NK-92 (cell line): ENCODE data around the gene MAGI2.
"Not testable (repeated sequence)": the region's sequence is repeated elsewhere in the genome, so short reads cannot be mapped to it uniquely, and the experiment has no call there.

Source experiments
- DNase-seq: peaks from one replicate; lab custom pipeline; 2025; ENCODE audit not compliant: unreplicated experiment; lab: John Stamatoyannopoulos, UW

MAGI2 gene

GRCh38 chr7:78587443-78588044 lies 865.9 kb downstream of the MAGI2 start:
- no peak for DNase-seq

DNA sequence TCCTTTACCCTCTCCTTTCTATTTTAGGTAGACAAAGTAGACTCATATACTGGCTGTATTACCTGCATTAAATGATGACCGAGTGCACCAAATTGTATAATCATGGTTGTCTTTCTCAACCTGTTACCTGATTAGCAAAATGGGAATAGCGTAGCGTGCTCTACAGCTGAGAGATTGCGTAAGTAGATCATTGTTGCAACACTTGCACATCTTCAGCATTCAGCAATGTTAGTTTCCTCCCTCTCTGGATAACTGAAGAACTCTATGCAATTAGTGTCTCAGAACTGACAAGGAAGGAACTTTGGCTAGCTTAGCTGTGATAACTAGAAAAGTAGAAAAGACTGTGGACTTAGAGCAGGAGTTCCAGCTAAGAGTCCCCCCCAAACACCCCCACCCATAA lies 867.5 kb downstream of the MAGI2 start:
- DNase-seq = no peak

GRCh38 chr7:78578686-78579085 lies 874.8 kb downstream of the MAGI2 start:
- DNase-seq = no peak

- not testable (repeated sequence) for DNase-seq
Measured at GRCh38 chr7:78577174-78577952, 876.1 kb downstream of the MAGI2 start.

GRCh38 chr7:78576236-78576635 lies 877.2 kb downstream of the MAGI2 start:
- DNase-seq = no peak

DNA sequence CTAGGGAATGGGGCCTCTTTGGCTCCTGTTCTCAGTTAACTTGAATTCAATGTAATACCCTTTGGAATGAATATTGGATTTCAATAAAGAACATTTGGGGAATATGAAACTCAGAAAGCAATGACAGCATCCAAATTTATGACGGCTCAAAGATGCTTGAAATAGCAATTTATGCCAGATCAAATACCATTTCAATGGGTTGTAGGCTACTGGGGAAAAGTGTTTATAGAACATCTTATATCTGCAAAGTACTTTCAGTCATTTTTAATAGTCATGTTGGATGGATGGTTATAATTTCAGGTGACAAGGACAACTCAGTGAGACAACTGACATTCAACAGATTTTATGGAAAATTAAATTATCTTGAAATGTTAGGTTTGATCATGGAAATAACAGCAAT lies 882.2 kb downstream of the MAGI2 start:
- DNase-seq = no peak

DNA sequence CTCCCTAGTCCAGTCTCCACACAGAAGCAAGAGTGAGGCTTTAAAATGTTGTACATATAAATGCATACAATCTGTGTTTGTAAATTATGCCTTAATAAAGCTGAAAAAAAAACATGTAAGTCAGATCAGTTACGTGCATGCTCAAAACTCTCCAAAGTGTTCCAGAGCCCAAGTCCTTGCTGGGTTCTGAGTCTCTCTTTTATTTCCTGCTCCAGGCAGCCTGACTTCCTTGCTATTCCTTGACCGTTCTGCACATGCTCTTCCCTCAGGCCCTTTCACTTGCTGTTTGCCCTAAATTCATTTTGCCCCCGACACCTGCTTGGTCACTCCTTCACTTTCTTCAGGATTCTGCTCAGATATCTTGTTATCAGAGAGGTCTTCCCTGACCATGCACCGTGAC lies 884.8 kb downstream of the MAGI2 start:
- no peak for DNase-seq

DNA sequence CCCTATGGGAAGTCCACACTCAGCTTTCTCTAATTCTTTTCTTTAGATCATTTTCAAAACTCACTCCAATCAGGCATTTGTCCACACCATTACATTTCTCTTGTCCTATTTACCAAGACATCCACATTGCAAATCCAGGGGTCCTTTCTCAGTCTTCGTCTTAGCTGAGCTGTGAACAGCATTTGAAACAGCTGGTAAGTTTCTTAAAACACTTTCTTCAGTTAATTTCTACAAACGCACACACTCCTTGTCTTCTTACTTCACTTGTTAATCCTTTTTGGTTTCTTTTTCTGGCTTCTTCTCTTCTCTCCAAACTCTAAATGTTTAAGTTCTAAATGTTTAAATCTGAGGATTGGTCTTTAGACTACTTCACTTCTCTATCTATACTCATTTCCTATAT lies 885.6 kb downstream of the MAGI2 start:
- DNase-seq = no peak

DNA sequence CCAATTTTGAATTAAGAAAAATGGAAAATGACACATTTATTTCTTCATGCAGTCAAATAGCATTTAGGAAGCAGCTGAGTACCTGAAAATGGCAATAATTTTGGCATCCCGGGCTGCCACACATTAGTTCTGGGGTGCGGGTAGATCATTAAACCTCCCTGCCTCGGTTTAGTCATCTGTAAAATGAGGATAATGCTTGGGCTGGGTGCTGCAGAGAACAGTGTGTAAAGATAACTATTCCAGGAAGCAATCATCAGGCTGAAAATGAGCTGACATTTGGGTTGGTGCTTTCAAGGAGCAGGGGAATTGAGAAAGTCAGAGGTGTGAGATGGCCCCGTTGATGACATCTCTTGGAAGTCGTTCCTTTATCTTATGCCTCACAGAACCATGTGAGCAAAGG lies 887.7 kb downstream of the MAGI2 start:
- DNase-seq = no peak

- no peak for DNase-seq
Measured at GRCh38 chr7:78563191-78563590, 890.3 kb downstream of the MAGI2 start.

- no peak for DNase-seq
Measured at GRCh38 chr7:78562191-78562590, 891.3 kb downstream of the MAGI2 start.

DNA sequence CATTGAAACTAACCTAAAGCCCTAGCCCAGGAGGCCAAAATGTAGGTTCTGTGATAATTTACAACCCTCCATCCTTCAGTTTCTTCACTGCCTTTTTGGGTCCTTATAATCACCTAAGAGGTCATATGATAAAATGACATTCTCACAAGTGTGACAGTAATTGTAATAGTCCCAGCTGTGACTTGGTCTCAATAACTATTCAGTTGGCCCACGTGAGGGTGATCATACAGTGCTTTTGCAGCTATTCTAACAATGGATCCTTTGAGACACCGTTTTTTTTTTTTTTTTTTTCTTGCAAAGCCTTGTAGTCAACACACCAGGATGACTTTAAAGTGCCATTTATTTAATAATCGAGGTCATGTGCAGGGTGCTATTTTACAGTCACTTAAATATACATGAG lies 894.9 kb downstream of the MAGI2 start:
- no peak for DNase-seq

DNA sequence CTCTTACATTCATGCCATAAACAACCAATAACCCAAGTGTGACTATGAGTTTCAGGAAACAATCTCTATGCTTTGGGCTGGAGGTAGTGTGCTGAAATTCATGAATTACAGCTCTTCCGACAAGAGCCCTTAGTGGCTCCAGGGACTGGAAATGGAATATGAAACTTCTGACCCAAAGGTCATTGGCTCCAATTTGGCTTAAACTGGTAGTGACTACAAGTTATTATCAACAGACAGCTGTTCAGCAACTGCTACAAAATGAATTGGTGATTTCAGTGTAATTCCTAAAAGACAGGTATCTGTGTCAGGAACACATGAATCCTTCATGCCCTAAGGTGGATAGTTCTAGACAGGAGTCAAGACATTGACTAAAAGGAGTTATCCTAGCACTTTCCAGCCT lies 909.5 kb downstream of the MAGI2 start:
- no peak for DNase-seq

GRCh38 chr7:78542981-78543380 lies 910.5 kb downstream of the MAGI2 start:
- no peak for DNase-seq

- DNase-seq = no peak
Measured at GRCh38 chr7:78542541-78542940, 910.9 kb downstream of the MAGI2 start.

GRCh38 chr7:78539825-78540224 lies 913.6 kb downstream of the MAGI2 start:
- DNase-seq = no peak

DNA sequence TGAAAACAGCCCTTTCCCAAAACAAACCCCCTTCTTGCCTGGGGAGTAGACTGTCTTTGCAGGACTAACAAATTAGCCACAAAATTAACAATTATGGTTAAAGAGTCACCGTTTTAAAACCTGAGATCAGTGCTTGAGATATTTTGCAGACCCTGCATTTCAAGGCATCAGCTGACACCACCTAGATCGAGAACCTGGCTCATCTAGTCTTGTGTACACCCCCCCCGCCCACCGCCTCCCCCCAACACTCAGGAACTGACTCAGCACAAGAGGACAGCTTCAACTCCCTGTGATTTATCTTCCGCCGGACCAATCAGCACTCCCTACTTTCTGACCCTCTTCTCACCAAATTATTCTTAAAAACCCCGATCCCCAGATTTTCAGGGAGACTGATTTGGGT lies 917.8 kb downstream of the MAGI2 start:
- DNase-seq = no peak

GRCh38 chr7:78530351-78530750 lies 923.1 kb downstream of the MAGI2 start:
- DNase-seq = no peak

DNA sequence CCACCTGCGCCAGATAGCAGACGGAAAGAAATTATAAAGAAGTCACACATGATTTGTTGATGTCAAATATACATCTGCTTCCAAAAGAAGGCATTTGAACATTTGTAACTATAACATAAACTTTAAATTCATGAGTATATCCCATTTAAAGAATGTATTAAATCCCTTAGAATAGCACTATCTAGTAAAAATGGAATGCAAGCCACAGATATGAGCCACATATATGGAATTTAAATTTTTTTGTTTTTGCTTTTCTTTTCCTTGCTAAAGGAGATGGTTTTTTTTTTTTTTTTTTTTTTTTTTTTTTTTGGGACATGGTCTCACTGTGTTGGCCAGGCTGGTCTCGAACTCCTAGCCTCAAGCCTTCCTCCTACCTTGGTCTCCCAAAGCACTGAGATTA lies 924.1 kb downstream of the MAGI2 start:
- no peak for DNase-seq

GRCh38 chr7:78528964-78529363 lies 924.5 kb downstream of the MAGI2 start:
- DNase-seq = no peak

- no peak for DNase-seq
Measured at GRCh38 chr7:78523930-78524329, 929.5 kb downstream of the MAGI2 start.

DNA sequence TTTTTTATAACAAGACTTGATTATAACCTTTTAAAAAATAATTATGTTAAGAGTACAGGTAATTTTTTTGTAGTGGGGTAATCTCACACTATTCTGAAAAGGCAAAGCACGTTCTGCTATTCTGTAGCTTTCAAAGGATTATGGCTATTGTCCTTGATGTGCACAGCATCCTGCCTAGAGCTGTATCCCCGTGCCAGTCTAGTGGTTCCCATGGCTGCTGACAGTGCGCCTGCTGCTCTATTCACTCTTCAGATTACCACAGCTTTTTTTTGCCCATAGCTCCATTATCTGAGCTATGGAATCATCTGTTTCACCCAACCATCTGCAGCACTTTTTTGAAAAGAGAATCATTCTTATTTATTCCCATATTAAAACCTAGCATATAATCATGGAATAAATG lies 931.5 kb downstream of the MAGI2 start:
- DNase-seq = no peak

DNA sequence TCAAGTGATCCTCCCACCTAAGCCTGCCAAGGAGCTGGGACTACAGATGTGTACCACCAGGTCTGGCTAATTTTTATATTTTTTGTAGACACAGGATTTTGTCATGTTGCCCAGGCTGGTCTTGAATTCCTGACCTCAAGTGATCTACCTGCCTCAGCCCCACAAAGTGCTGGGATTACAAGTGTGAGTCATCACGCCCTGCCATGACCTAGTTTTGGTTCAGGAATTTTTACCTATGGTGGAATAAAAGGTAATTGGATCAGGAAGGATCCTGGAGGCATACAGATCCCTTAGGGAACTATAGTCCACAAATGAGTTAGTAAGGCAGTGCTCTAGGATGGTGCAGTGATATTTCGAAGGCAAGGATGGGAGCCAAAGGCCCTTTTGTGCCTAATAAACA lies 937.0 kb downstream of the MAGI2 start:
- no peak for DNase-seq
